22Rv1 (cell line): ENCODE measurements around the gene TUBGCP3.

Experiments used
- H3K27ac ChIP-seq: fragments of 450-650 bp; 2 replicates; pipeline ENCODE4 v1.5.1; 2017
- CTCF ChIP-seq: fragments of 450-650 bp; IDR thresholded peaks from 2 replicates; pipeline ENCODE4 v1.5.1; 2017; ENCODE audit warnings: mild to moderate bottlenecking
- ZFX ChIP-seq: fragments of 450-650 bp; IDR thresholded peaks from 2 replicates; pipeline ENCODE4 v1.6.1; 2017; ENCODE audit warnings: antibody characterized with exemption, borderline replicate concordance

Gene TUBGCP3

DNA sequence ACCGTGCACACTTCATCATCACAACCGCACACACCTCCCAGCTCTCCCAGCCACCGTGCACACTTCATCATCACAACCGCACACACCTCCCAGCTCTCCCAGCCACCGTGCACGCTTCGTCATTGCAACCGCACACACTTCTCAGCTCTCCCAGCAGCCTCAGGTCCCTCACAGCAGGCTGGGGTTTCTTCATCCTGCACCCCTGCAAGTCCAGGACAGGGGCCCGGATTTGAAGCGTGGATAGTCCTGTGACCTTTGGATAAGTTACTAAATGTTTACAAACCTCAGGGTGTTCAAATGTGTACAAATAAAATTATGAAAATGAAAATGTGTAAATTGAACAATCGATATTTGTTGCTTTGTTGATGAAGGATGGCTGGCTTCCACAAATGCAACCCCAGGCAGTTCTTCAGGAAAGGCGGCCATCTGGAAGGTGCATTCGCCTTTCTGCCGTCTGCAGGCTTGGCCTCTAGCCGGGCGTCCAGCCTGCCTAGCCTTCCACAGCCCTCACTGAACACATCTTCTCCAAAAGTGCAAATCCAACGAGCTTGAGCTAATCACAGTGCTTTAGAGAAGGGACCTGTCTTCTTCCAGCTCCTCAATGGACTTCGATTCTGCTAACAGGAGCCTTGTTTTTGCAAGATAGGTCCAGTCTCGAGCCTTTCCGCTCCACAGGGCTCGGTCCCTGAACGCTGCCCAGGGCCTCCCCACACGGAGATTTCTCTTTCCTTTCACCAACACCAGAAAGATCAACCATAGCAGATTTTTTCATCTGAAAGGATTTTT, 137.6 kb downstream of the TUBGCP3 start:
- no peak overlapping the region for H3K27ac ChIP-seq
- TF ChIP-seq CTCF (no peak), ZFX (no peak)

GRCh38 chr13:112449545-112449930, 138.4 kb downstream of the TUBGCP3 start:
- no peak overlapping the region for H3K27ac ChIP-seq

GRCh38 chr13:112448621-112449544, 139.1 kb downstream of the TUBGCP3 start:
- TF ChIP-seq CTCF (no peak), ZFX (no peak)
- no peak overlapping the region for H3K27ac ChIP-seq

More at GRCh38 chr13:112449545-112449930, 138.4 kb downstream of the TUBGCP3 start:
- TF ChIP-seq CTCF (no peak), ZFX (no peak)

DNA sequence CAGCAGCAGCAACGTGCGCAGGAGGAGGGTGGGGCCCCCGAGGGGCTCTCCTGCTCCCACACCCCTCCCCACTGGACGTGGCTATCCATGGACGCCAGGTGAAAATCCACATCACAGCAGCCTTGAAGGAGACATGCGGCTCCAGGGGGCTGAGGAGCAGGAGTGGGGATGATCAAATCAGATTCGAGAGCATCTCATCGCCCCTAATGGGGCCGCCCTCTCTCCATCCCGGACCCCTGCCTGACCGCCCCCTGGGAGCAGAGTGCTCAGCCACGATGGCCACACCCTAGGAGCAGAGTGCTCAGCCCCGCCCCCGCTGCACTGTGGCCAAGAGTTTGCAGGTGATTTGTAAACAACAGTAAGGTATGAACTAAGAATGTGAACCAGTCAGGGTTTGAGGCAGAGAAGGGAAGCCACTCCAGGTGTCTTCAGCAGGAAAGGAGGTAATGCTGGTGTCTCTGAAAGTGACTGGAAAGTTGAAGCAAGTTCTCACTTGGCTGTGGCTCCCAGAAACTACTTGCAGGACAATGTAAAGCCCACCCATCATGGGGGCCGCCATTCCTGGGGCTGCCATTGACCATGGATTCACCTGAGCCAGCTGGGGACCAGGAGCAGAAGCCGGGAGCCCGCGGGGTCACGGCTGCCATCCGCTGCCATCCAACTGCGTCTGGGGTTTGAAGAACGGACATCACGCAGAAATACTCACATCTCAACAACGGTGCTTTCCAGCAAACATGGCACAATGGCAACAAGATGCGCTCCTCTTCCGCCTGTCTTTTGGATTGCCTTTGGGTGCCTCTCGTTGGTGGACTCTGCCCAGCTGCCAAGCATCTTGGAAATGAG, 140.0 kb downstream of the TUBGCP3 start:
- TF ChIP-seq CTCF (no peak), ZFX (no peak)
- H3K27ac ChIP-seq = no peak overlapping the region

DNA sequence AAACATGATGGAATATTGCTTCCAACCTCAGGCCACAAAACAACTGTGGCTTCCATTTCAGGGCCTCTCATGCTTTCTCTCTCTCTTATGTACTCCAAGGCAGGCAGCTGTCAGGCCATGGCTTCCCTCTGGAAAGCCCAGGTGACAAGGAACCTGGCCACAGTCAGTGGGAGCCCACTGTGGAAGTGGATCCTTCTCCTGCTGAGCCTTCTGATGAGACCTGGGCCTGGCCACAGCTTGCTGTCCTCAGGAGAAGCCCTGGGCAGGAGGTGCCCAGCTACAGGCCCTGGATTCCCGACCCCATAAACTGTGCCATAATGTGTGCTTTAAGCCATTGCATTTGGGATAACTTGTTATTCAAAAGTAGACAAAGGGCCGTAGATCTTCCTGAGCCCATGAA, 140.6 kb downstream of the TUBGCP3 start:
- no peak for TF ChIP-seq ZFX
- TF ChIP-seq CTCF = no peak

DNA sequence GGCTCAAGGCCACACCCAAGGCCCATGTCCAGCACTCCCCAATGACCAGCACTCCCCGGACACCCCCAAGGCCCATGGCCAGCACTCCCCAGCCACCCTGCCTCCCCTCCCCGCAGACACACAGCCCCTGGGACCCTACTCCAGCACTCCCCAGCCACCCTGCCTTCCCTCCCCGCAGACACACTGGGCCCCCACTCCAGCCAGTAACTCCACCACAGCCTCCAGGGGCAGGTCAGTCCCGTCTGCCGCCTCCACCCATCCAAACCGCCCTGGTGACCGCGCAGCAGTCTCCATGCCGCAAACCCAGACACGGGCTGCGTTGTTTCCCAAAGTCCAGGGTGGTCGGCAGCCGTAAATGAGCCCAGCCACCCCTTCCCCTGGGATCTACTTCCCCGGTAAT, 141.1 kb downstream of the TUBGCP3 start:
- H3K27ac ChIP-seq = no peak overlapping the region
- TF ChIP-seq CTCF = no peak
- TF ChIP-seq ZFX = no peak

More for the DNA sequence above, 140.6 kb downstream of the TUBGCP3 start:
- no peak overlapping the region for H3K27ac ChIP-seq
